Measurements from ENCODE around the gene FAM200B. TPM values are rescaled to one million over a fixed set of nuclear protein-coding genes. Genes with fewer than 3 reads are reported as not detected.

The FAM200B gene
- total RNA-seq, 4 donors from 2014 or later = 40.4 to 88.5 (median 71.2) TPM

- no peaks in the 10 kb centered on the region for H3K27me3 ChIP-seq
- no peak overlapping the region for H3K4me3 ChIP-seq
- H3K9me3 ChIP-seq = no peaks in the 10 kb centered on the region
- intact Hi-C loops (cut with DNase I) = loop anchor here (10.0 kb wide), 1 partner anchor 258 kb away; no protein-coding TSS in a partner anchor
- H3K4me1 ChIP-seq = no peaks in the 10 kb centered on the region
- 72% methylated on average over 4 of the region's 4 CpGs for WGBS
- no peaks in the 10 kb centered on the region for H3K36me3 ChIP-seq
- no peak for DNase-seq (ENCODE audit: extremely low spot score)
- TF ChIP-seq POLR2A (IDR thresholded peaks at IDR 0.05; ENCODE audit: low read depth) = no peak
- TF ChIP-seq POLR2AphosphoS5 (IDR thresholded peaks at IDR 0.05) = no peak
- no peak for TF ChIP-seq EP300 (IDR thresholded peaks at IDR 0.05)
- TF ChIP-seq CTCF (IDR thresholded peaks at IDR 0.05) = no peak
- H3K27ac ChIP-seq (replicated peaks in 1 of 4) = no peak overlapping the region
Observed at GRCh38 chr4:15736514-15737050, 55.0 kb downstream of the FAM200B start.

GRCh38 chr4:15737255-15737654 lies 55.6 kb downstream of the FAM200B start:
- H3K27ac ChIP-seq (replicated peaks in 1 of 4) = no peak overlapping the region
- no peaks in the 10 kb centered on the region for H3K27me3 ChIP-seq
- H3K9me3 ChIP-seq = no peaks in the 10 kb centered on the region
- H3K4me1 ChIP-seq = no peaks in the 10 kb centered on the region
- TF ChIP-seq POLR2A (IDR thresholded peaks at IDR 0.05; ENCODE audit: low read depth) (no peak), CTCF (IDR thresholded peaks at IDR 0.05) (no peak), EP300 (IDR thresholded peaks at IDR 0.05) (no peak), POLR2AphosphoS5 (IDR thresholded peaks at IDR 0.05) (no peak)
- no peak overlapping the region for H3K4me3 ChIP-seq
- 67% methylated on average over 3 of the region's 3 CpGs for WGBS
- H3K36me3 ChIP-seq = no peaks in the 10 kb centered on the region
- intact Hi-C loops (cut with DNase I) = loop anchor here (10.0 kb wide), 1 partner anchor 258 kb away; no protein-coding TSS in a partner anchor
- DNase-seq (ENCODE audit: extremely low spot score) = no peak

- TF ChIP-seq CTCF (IDR thresholded peaks at IDR 0.05) (no peak), EP300 (IDR thresholded peaks at IDR 0.05) (no peak), POLR2AphosphoS5 (IDR thresholded peaks at IDR 0.05) (no peak), POLR2A (IDR thresholded peaks at IDR 0.05; ENCODE audit: low read depth) (no peak)
- intact Hi-C loops (cut with DNase I) = loop anchor here (10.0 kb wide), 1 partner anchor 256 kb away; no protein-coding TSS in a partner anchor
Observed at GRCh38 chr4:15738877-15739276, 57.2 kb downstream of the FAM200B start.

More at GRCh38 chr4:15738877-15739276, 57.2 kb downstream of the FAM200B start:
- no peaks in the 10 kb centered on the region for H3K9me3 ChIP-seq
- no peak for DNase-seq (ENCODE audit: extremely low spot score)
- H3K4me3 ChIP-seq = no peak overlapping the region
- no peaks in the 10 kb centered on the region for H3K36me3 ChIP-seq
- H3K4me1 ChIP-seq = no peaks in the 10 kb centered on the region
- no peak overlapping the region for H3K27ac ChIP-seq (replicated peaks in 1 of 4)
- whole genome bisulfite sequencing = 56% methylated on average over 1 of the region's 1 CpG
- H3K27me3 ChIP-seq = no peaks in the 10 kb centered on the region

Other genes with a start within 250 kb of the FAM200B start
- gene CC2D2A, start 211.9 kb upstream of the FAM200B start, total RNA-seq = 10 to 100 TPM; 23.0 to 59.7 (median 45.0) TPM
- gene FBXL5, start 26.5 kb upstream of the FAM200B start, total RNA-seq = 100 to 1,000 TPM in 3 of 4 donors, 10 to 100 TPM in 1; 67.8 to 141 (median 140) TPM
- gene BST1, start 21.2 kb downstream of the FAM200B start, total RNA-seq = 1 to 10 TPM; 2.5 to 6.0 (median 4.3) TPM
- 1 to 10 TPM; 1.4 to 5.8 (median 2.6) TPM for gene CD38, start 96.5 kb downstream of the FAM200B start, total RNA-seq

Measured in esophagus muscularis mucosa (tissue), 4 donors.